IgD-negative memory B cell (primary cell): ENCODE results near the gene NEK9. TPM values are rescaled to one million over a fixed set of nuclear protein-coding genes. Genes with fewer than 3 reads are reported as not detected.
"Not testable (repeated sequence)": the region's sequence is repeated elsewhere in the genome, so short reads cannot be mapped to it uniquely, and the experiment has no call there.

Source experiments
- H3K27ac Mint-ChIP-seq, 3 donors: one replicate each; pipeline ENCODE4 v1.8.0; 2020 to 2022; ENCODE audit warnings: mild to moderate bottlenecking in 3 of 3, mixed read lengths in 3 of 3, moderate library complexity in 1 of 3
- H3K27me3 Mint-ChIP-seq: one replicate; pipeline ENCODE4 v1.8.0; 2021; ENCODE audit warnings: mixed read lengths
- H3K36me3 Mint-ChIP-seq: one replicate; pipeline ENCODE4 v1.8.0; 2020; ENCODE audit warnings: mild to moderate bottlenecking, mixed read lengths
- H3K4me1 Mint-ChIP-seq, 3 donors: one replicate each; pipeline ENCODE4 v1.8.0; 2020 to 2022; ENCODE audit warnings: mixed read lengths in 3 of 3, mild to moderate bottlenecking in 1 of 3
- H3K4me3 Mint-ChIP-seq, 4 donors: one replicate each; pipeline ENCODE4 v1.8.0; 2020 to 2022; ENCODE audit warnings: mild to moderate bottlenecking in 4 of 4, mixed read lengths in 4 of 4, moderate library complexity in 3 of 4
- H3K9me3 Mint-ChIP-seq, 3 donors: one replicate each; pipeline ENCODE4 v1.8.0; 2020 to 2021; ENCODE audit warnings: mixed read lengths in 3 of 3, mild to moderate bottlenecking in 1 of 3
- polyA plus RNA-seq: library from polyadenylated mRNA; unstranded; fragments of 300-500 nt; fragmentation: Illumina TruSeq; gene quantifications from one replicate; pipeline ENCODE4 v1.2.3, GENCODE V29; 2021

NEK9 gene
- polyA plus RNA-seq, 1 donor from 2014 or later, result 16.9 TPM

- no peaks in the 10 kb centered on the region for H3K9me3 Mint-ChIP-seq
- H3K4me3 Mint-ChIP-seq, result no peak overlapping the region
- H3K27me3 Mint-ChIP-seq, result no peaks in the 10 kb centered on the region
Observed at GRCh38 chr14:75156111-75156510, 29.3 kb upstream of the NEK9 start.

DNA sequence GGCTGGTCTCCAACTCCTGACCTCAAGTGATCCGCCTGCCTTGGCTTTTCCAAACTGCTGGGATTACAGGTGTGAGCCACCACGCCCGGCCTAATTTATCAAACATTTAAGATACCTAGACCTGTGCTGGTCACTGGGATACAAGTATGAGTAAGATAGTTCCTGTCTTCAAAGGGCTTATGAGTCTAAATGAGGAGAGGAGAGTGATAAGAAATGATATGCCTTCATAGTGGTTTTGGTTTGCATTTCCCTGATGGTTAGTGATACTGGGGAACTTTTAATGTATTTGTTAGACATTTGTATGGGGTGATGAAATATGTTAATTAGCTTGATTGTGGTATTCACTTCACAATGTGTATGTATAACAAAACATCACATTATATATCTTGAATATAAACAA is 28.3 kb upstream of the NEK9 start:
- Mint-ChIP-seq H3K4me1 (peaks cover 4 to 25% (median 18%) of the 10 kb centered on the region in 3 donors), H3K36me3 (peaks cover 4% of the 10 kb centered on the region), H3K27ac (peak overlapping the region in 1 of 3 donors; percentile 78), H3K27me3 (no peaks in the 10 kb centered on the region), H3K9me3 (no peaks in the 10 kb centered on the region), H3K4me3 (no peak overlapping the region)

More at GRCh38 chr14:75156111-75156510, 29.3 kb upstream of the NEK9 start:
- peak overlapping the region in 1 of 3 donors; percentile 31 for H3K27ac Mint-ChIP-seq
- H3K4me1 Mint-ChIP-seq, result peaks cover 4 to 28% (median 19%) of the 10 kb centered on the region in 3 donors
- H3K36me3 Mint-ChIP-seq, result peaks cover 4% of the 10 kb centered on the region

DNA sequence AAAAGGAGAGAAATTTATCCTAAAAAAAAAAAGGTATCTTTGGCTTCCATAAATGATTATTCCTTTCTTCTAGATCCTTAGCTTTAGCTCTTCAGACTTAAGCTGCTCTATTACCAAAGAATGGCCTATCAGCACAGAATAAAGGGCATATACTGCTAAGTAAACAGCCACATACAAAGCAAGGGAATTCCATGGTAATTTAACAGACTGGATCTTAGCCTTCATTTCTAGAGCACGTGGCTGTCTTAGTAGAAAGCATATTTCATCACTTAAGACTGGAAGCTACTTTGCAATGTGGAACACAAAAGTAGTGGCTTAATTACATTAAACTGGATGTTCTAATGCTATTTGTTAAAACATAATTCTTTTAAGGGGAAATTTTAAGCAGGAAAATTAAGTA is 26.4 kb upstream of the NEK9 start:
- no peak overlapping the region for H3K4me3 Mint-ChIP-seq
- peaks cover 6% of the 10 kb centered on the region for H3K36me3 Mint-ChIP-seq
- H3K27me3 Mint-ChIP-seq, result no peaks in the 10 kb centered on the region
- no peaks in the 10 kb centered on the region for H3K9me3 Mint-ChIP-seq
- H3K4me1 Mint-ChIP-seq, result peaks cover 0 to 15% (median 8%) of the 10 kb centered on the region in 3 donors
- H3K27ac Mint-ChIP-seq, result no peak overlapping the region

DNA sequence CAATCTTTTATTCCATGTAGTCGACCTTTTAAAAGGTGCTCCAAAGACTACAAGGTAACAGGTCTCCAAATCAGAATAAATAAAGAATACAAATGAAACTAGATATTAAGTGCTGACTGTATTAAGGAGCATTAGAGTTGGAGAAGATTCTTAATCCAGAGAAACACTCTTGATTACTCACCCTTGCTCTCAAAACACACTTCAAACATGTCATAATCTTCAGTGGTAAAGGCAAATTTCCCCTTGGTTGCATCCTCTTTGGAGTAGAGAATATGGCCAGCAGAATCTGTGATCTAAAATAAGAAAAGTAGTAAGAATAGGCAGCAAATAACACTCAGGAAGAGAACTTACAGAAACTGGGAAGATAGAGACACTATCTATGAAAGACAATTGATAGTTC is 25.0 kb upstream of the NEK9 start:
- H3K27me3 Mint-ChIP-seq, result no peaks in the 10 kb centered on the region
- H3K9me3 Mint-ChIP-seq, result no peaks in the 10 kb centered on the region
- peaks cover 9% of the 10 kb centered on the region for H3K36me3 Mint-ChIP-seq
- H3K4me3 Mint-ChIP-seq, result no peak overlapping the region
- no peak overlapping the region for H3K27ac Mint-ChIP-seq
- H3K4me1 Mint-ChIP-seq, result peaks cover 0 to 13% (median 8%) of the 10 kb centered on the region in 3 donors

GRCh38 chr14:75150637-75151036 is 23.8 kb upstream of the NEK9 start:
- H3K27ac Mint-ChIP-seq, H3K4me3 Mint-ChIP-seq, H3K9me3 Mint-ChIP-seq, H3K36me3 Mint-ChIP-seq, H3K27me3 Mint-ChIP-seq: not testable (repeated sequence)
- peaks cover 0 to 13% (median 13%) of the 10 kb centered on the region in 3 donors for H3K4me1 Mint-ChIP-seq

DNA sequence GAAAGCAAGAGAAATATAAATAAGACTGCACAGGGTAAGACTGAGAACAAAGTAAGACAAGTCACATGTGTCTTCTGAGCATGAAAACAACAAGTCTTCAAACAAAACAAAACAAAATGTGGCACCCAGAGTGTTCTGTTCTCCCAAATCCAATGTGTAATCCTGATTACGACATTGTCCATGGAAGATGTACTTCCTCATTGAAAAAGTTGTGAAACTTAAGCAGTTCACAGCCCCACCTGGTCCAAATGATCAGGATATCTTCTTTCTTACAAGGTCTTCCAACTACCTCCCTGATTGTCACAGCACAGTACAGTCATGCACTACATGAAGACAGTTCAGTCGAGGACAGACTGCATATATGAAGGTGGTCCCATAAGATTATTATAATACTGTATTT is 23.3 kb upstream of the NEK9 start:
- H3K9me3 Mint-ChIP-seq, result no peaks in the 10 kb centered on the region
- H3K27me3 Mint-ChIP-seq, result no peaks in the 10 kb centered on the region
- no peak overlapping the region for H3K4me3 Mint-ChIP-seq
- H3K36me3 Mint-ChIP-seq, result peaks cover 9% of the 10 kb centered on the region
- H3K27ac Mint-ChIP-seq, result no peak overlapping the region
- peaks cover 0 to 13% (median 11%) of the 10 kb centered on the region in 3 donors for H3K4me1 Mint-ChIP-seq

GRCh38 chr14:75147423-75148071 is 20.7 kb upstream of the NEK9 start:
- Mint-ChIP-seq H3K27me3 (no peaks in the 10 kb centered on the region), H3K36me3 (peaks cover 11% of the 10 kb centered on the region), H3K4me3 (no peak overlapping the region), H3K4me1 (peaks cover 3 to 22% (median 15%) of the 10 kb centered on the region in 3 donors), H3K27ac (peak overlapping the region in 1 of 3 donors; percentile 59), H3K9me3 (no peaks in the 10 kb centered on the region)

GRCh38 chr14:75144944-75145343 is 18.1 kb upstream of the NEK9 start:
- peak overlapping the region in 2 of 3 donors; percentile 20 to 25 for H3K27ac Mint-ChIP-seq

DNA sequence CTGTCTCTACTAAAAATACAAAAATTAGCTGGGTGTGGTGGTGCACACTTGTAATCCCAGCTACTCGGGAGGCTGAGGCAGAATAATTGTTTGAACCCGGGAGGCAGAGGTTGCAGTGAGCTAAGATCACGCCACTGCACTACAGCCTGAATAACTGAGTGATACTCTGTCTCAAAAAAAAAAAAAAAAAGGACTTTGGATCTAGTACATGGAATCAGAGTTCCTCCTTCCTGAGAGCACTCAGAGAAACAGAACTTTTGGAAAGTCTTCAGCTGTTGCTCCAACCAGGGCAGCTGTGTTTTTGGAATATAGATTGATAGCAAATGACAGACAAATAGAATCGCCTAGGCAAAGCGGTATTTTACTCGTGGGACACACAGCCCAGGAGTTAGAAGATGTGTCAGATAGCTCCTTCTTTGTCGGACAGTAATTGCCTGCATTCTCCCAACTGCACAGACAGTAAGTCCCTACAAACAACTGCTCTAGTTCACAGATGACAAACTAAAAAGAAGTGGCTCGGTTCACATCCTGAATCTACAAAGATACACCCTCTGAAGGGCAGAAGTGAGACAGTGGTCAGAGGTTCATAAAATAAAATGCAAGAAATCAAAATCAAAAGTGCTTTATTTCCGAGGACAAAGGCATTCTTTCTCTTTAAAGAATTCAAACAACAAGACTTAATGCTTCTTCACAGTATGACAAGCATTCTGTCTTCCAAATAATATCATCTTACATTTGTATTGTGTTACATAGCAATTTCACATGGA is 17.1 kb upstream of the NEK9 start:
- no peaks in the 10 kb centered on the region for H3K27me3 Mint-ChIP-seq
- H3K36me3 Mint-ChIP-seq, result peaks cover 4% of the 10 kb centered on the region
- peak overlapping the region in 1 of 3 donors; percentile 25 for H3K27ac Mint-ChIP-seq
- no peaks in the 10 kb centered on the region for H3K9me3 Mint-ChIP-seq
- no peak overlapping the region for H3K4me3 Mint-ChIP-seq
- peaks cover 17 to 36% (median 34%) of the 10 kb centered on the region in 3 donors for H3K4me1 Mint-ChIP-seq

More at GRCh38 chr14:75144944-75145343, 18.1 kb upstream of the NEK9 start:
- peaks cover 7% of the 10 kb centered on the region for H3K36me3 Mint-ChIP-seq
- peaks cover 12 to 31% (median 26%) of the 10 kb centered on the region in 3 donors for H3K4me1 Mint-ChIP-seq
- H3K4me3 Mint-ChIP-seq, result no peak overlapping the region
- no peaks in the 10 kb centered on the region for H3K27me3 Mint-ChIP-seq
- H3K9me3 Mint-ChIP-seq, result no peaks in the 10 kb centered on the region

DNA sequence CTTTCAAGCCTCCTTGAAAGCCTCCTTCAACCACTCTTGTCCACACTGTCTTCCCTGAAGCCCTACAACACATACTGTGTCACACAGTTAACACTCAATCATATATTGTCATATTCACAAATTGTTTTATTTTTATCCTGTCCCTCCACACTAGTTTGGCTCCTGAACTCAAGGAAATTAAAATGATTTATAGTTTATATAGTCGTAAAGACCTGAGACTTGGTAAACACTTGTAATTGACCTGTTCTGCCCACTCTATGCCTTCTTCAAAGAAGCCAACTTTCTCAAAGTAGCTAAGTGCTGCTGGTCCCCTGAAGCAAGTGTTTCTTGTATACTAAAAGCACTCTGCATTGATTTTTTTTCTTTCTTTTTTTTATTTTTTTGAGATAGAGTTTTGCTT is 15.6 kb upstream of the NEK9 start:
- H3K27ac Mint-ChIP-seq, result peak overlapping the region in 1 of 3 donors; percentile 71
- H3K4me1 Mint-ChIP-seq, result peaks cover 24 to 45% (median 39%) of the 10 kb centered on the region in 3 donors
- peaks cover 4% of the 10 kb centered on the region for H3K36me3 Mint-ChIP-seq
- no peaks in the 10 kb centered on the region for H3K27me3 Mint-ChIP-seq
- H3K4me3 Mint-ChIP-seq, result no peak overlapping the region
- H3K9me3 Mint-ChIP-seq, result no peaks in the 10 kb centered on the region

GRCh38 chr14:75141967-75142366 is 15.1 kb upstream of the NEK9 start:
- H3K27me3 Mint-ChIP-seq, result no peaks in the 10 kb centered on the region
- H3K9me3 Mint-ChIP-seq, result no peaks in the 10 kb centered on the region
- H3K4me3 Mint-ChIP-seq, result no peak overlapping the region
- H3K4me1 Mint-ChIP-seq, result peaks cover 24 to 45% (median 39%) of the 10 kb centered on the region in 3 donors
- H3K27ac Mint-ChIP-seq, result peak overlapping the region in 2 of 3 donors; percentile 4 to 73
- H3K36me3 Mint-ChIP-seq, result peaks cover 1% of the 10 kb centered on the region

GRCh38 chr14:75141062-75141461 is 14.2 kb upstream of the NEK9 start:
- H3K4me1 Mint-ChIP-seq, result peaks cover 26 to 38% (median 37%) of the 10 kb centered on the region in 3 donors
- H3K27me3 Mint-ChIP-seq, result no peaks in the 10 kb centered on the region
- H3K27ac Mint-ChIP-seq, result peak overlapping the region in 1 of 3 donors; percentile 12
- peaks cover 1% of the 10 kb centered on the region for H3K36me3 Mint-ChIP-seq
- H3K9me3 Mint-ChIP-seq, result no peaks in the 10 kb centered on the region
- peak overlapping the region in 1 of 4 donors; percentile 39 for H3K4me3 Mint-ChIP-seq

GRCh38 chr14:75140620-75141019 is 13.8 kb upstream of the NEK9 start:
- Mint-ChIP-seq H3K27ac (peak overlapping the region in 1 of 3 donors; percentile 12), H3K36me3 (peaks cover 1% of the 10 kb centered on the region), H3K9me3 (no peaks in the 10 kb centered on the region), H3K4me1 (peaks cover 27 to 38% (median 38%) of the 10 kb centered on the region in 3 donors), H3K4me3 (no peak overlapping the region), H3K27me3 (no peaks in the 10 kb centered on the region)

- Mint-ChIP-seq H3K4me1 (peaks cover 28 to 36% (median 34%) of the 10 kb centered on the region in 3 donors), H3K9me3 (no peaks in the 10 kb centered on the region), H3K27me3 (no peaks in the 10 kb centered on the region), H3K27ac (no peak overlapping the region), H3K4me3 (no peak overlapping the region), H3K36me3 (peaks cover 2% of the 10 kb centered on the region)
Observed at GRCh38 chr14:75139185-75139584, 12.3 kb upstream of the NEK9 start.

- Mint-ChIP-seq H3K27me3 (no peaks in the 10 kb centered on the region), H3K4me3 (peak overlapping the region in 3 of 4 donors; percentile 16 to 73 (median 23)), H3K27ac (peak overlapping the region; percentile 36 to 40 (median 36)), H3K9me3 (no peaks in the 10 kb centered on the region), H3K4me1 (peaks cover 28 to 35% (median 34%) of the 10 kb centered on the region in 3 donors), H3K36me3 (peaks cover 6% of the 10 kb centered on the region)
Observed at GRCh38 chr14:75138492-75138891, 11.6 kb upstream of the NEK9 start.
